Stomach (tissue), 4 donors: ENCODE measurements around the gene BPIFB4.

ENCODE experiments used
- CTCF ChIP-seq, 7 experiments: fragments of 450-650 bp in 4 of 7; fragments of 200-600 bp in 3 of 7; sonication (generic) in 3 of 7; IDR thresholded peaks; one replicate each; pipeline ENCODE4 v1.5.1; 2016 to 2019; ENCODE audit warnings: antibody characterized with exemption in 7 of 7, control low read depth in 2 of 7, mild to moderate bottlenecking in 1 of 7
- POLR2A ChIP-seq, 4 donors: fragments of 450-650 bp; IDR thresholded peaks; one replicate each; pipeline ENCODE4 v1.6.1; 2016; ENCODE audit warnings: antibody characterized with exemption in 4 of 4, control low read depth in 2 of 4, mild to moderate bottlenecking in 1 of 4, moderate library complexity in 1 of 4

- no peak for TF ChIP-seq CTCF (IDR thresholded peaks at IDR 0.05)
- TF ChIP-seq POLR2A (IDR thresholded peaks at IDR 0.05) = no peak
Observed at GRCh38 chr20:33160681-33161080, 81.2 kb downstream of the BPIFB4 start.
